HepG2 (cell line): Measurements from ENCODE around the gene DHX29. TPM values are rescaled to one million over a fixed set of nuclear protein-coding genes. Genes with fewer than 3 reads are reported as not detected.

ENCODE experiments used
- ATAC-seq: fragments of 200-7000 bp; cut with Tn5 transposase; 3 replicates; pipeline ENCODE4 v1.9.1; 2020; ENCODE audit warnings: mild to moderate bottlenecking, moderate library complexity
- BruUV-seq: library from RNA; stranded (reverse); fragments of 400-500 nt; replicated peaks from 2 replicates; lab custom pipeline; 2021; lab: Mats Ljungman, UMichigan
- CTCF ChIA-PET: fragments of 300-600 bp; formaldehyde crosslinking; extraction: SDS; loops from one replicate; lab custom pipeline; 2021; ENCODE audit warnings: low total read pairs, inconsistent platforms, low intra/inter-chr PET ratio; lab: Yijun Ruan, JAX
- POLR2A ChIA-PET: fragments of 350-600 bp; sonication (Branson Sonifier 250); formaldehyde crosslinking; loops from one replicate; lab custom pipeline; 2020; ENCODE audit warnings: antibody characterized with exemption, inconsistent platforms; lab: Yijun Ruan, JAX
- DNase-seq: peaks from one replicate; pipeline ENCODE4 v3.0.0-alpha.2; 2015; ENCODE audit warnings: low spot score
- FAIRE-seq: peaks from 3 replicates; lab custom pipeline; 2011; peaks lifted over from hg19 to GRCh38; lab: Jason Lieb, UNC
- H2AFZ ChIP-seq: one replicate; pipeline ENCODE4 v1.6.1; 2011; ENCODE audit warnings: low read length, inconsistent platforms
- H3K27ac ChIP-seq: fragments of 300-600 bp; 3 replicates; pipeline ENCODE4 v1.8.0; 2011; ENCODE audit warnings: mixed run types, mild to moderate bottlenecking, mixed read lengths, low read length, inconsistent platforms; ENCODE audit not compliant: insufficient read depth; ENCODE audit errors: extremely low read length
- H3K27me3 ChIP-seq, 2 experiments: fragments of 200-600 bp in 1 of 2; 2 replicates in 1 of 2; 3 replicates in 1 of 2; pipeline versions ENCODE4 v1.6.0 to v1.8.0; 2011; ENCODE audit warnings: low read length in 2 of 2, mild to moderate bottlenecking in 2 of 2, moderate library complexity in 2 of 2, inconsistent platforms in 1 of 2; ENCODE audit not compliant: insufficient read depth in 2 of 2, control insufficient read depth in 1 of 2
- H3K36me3 ChIP-seq, 2 experiments: fragments of 200-600 bp in 1 of 2; replicated peaks in 1 of 2; 2 replicates in 1 of 2; 3 replicates in 1 of 2; pipeline versions ENCODE4 v1.5.1 to v1.8.0; 2011; ENCODE audit warnings: low read length in 2 of 2, inconsistent platforms in 1 of 2; ENCODE audit not compliant: insufficient read depth in 2 of 2, control insufficient read depth in 1 of 2
- H3K4me1 ChIP-seq: 2 replicates; pipeline ENCODE4 v1.5.1; 2012; ENCODE audit warnings: low read length, inconsistent platforms; ENCODE audit not compliant: insufficient read depth
- H3K4me2 ChIP-seq: 2 replicates; pipeline ENCODE4 v1.6.0; 2011; ENCODE audit warnings: low read depth, low read length, inconsistent platforms
- H3K4me3 ChIP-seq, 3 experiments: fragments of 200-600 bp in 1 of 3; sonication (generic), shearing (Covaris generic) in 1 of 3; replicated peaks in 1 of 3; 2 replicates each; pipeline ENCODE4 v1.5.1; 2011 to 2016; ENCODE audit warnings: low read length in 3 of 3, inconsistent platforms in 2 of 3, low read depth in 2 of 3, mild to moderate bottlenecking in 2 of 3, control low read depth in 1 of 3, mixed read lengths in 1 of 3; ENCODE audit not compliant: insufficient read depth in 1 of 3
- H3K79me2 ChIP-seq: one replicate; pipeline ENCODE4 v1.6.1; 2011; ENCODE audit warnings: low read length, inconsistent platforms; ENCODE audit not compliant: insufficient read depth
- H3K9ac ChIP-seq: 2 replicates; pipeline ENCODE4 v1.6.0; 2011; ENCODE audit warnings: mild to moderate bottlenecking, low read depth, low read length, inconsistent platforms; ENCODE audit not compliant: insufficient read depth
- H3K9me3 ChIP-seq: 2 replicates; pipeline ENCODE4 v1.5.1; 2012; ENCODE audit warnings: mild to moderate bottlenecking, low read length
- H4K20me1 ChIP-seq: 2 replicates; pipeline ENCODE4 v1.6.0; 2011; ENCODE audit warnings: inconsistent platforms, mild to moderate bottlenecking, low read length, moderate library complexity; ENCODE audit not compliant: insufficient read depth
- GABPB1 ChIP-seq: IDR thresholded peaks from 2 replicates; pipeline ENCODE4 v1.6.1; 2016; ENCODE audit warnings: mild to moderate bottlenecking, missing genetic modification reagents, moderate library complexity, missing compliant biosample characterization
- KAT7 ChIP-seq: IDR thresholded peaks from 2 replicates; pipeline ENCODE4 v1.6.1; 2018; ENCODE audit warnings: borderline replicate concordance, missing compliant biosample characterization
- MED13 ChIP-seq: sonication (generic); formaldehyde crosslinking; IDR thresholded peaks from 2 replicates; pipeline ENCODE4 v1.5.0; 2020; ENCODE audit warnings: missing genetic modification reagents
- NFKBIZ ChIP-seq: IDR thresholded peaks from 2 replicates; pipeline ENCODE4 v1.6.1; 2018; ENCODE audit warnings: missing genetic modification reagents, missing compliant biosample characterization
- NONO ChIP-seq, 2 experiments: fragments of 450-650 bp in 1 of 2; sonication (generic) in 1 of 2; formaldehyde crosslinking in 1 of 2; IDR thresholded peaks in 1 of 2; conservative IDR thresholded peaks in 1 of 2; 2 replicates each; pipeline versions ENCODE4 v1.6.1 to v1.8.0; 2017 to 2022; ENCODE audit warnings: mild to moderate bottlenecking in 1 of 2, missing genetic modification reagents in 1 of 2, moderate library complexity in 1 of 2
- REST ChIP-seq, 2 experiments: IDR thresholded peaks; 2 replicates each; pipeline ENCODE4 v1.6.1; 2011 to 2012; ENCODE audit warnings: low read length in 2 of 2, borderline replicate concordance in 1 of 2, low read depth in 1 of 2, mild to moderate bottlenecking in 1 of 2, moderate library complexity in 1 of 2
- TOE1 ChIP-seq: sonication (generic); formaldehyde crosslinking; IDR thresholded peaks from 2 replicates; pipeline ENCODE4 v1.4.0; 2020; ENCODE audit warnings: mild to moderate bottlenecking, missing genetic modification reagents
- ZFP36L1 ChIP-seq: sonication (generic); formaldehyde crosslinking; IDR thresholded peaks from 2 replicates; pipeline ENCODE4 v1.8.0; 2022; ENCODE audit warnings: mild to moderate bottlenecking, missing genetic modification reagents, moderate library complexity
- ZNF331 ChIP-seq: sonication (generic); formaldehyde crosslinking; IDR thresholded peaks from 2 replicates; pipeline ENCODE4 v1.4.0; 2020; ENCODE audit warnings: missing genetic modification reagents
- ZNF691 ChIP-seq: sonication (generic); formaldehyde crosslinking; IDR thresholded peaks from 2 replicates; pipeline ENCODE4 v1.4.0; 2020; ENCODE audit warnings: missing genetic modification reagents, low read depth, mild to moderate bottlenecking, borderline replicate concordance
- ZNF850 ChIP-seq: sonication (generic); formaldehyde crosslinking; conservative IDR thresholded peaks from 2 replicates; pipeline ENCODE4 v1.9.0; 2021; ENCODE audit warnings: mild to moderate bottlenecking, missing genetic modification reagents
- WGBS: methylation state at CpG from one replicate; pipeline ENCODE4 v1.1.6; 2017; ENCODE audit warnings: low lambda C conversion rate; 5-methylcytosine and 5-hydroxymethylcytosine counted together
- in situ Hi-C: cut with HindIII; loops from 2 replicates; pipeline ENCODE4 v1.10.0; 2017; ENCODE audit warnings: low pct_unique_long_range_greater_than_20kb; ENCODE audit not compliant: extremely low pct_ligation_motif_present
- intact Hi-C: fragments of 100-400 bp; cut with micrococcal nuclease; formaldehyde crosslinking; loops from one replicate; pipeline ENCODE4 v1.10.0; 2022; ENCODE audit not compliant: unreplicated experiment
- polyA plus RNA-seq, 8 experiments: library from polyadenylated mRNA; depleted of rRNA in 3 of 8; stranded (reverse) in 7 of 8; unstranded in 1 of 8; fragments of >200 nt; fragmentation: Illumina TruSeq in 4 of 8; extraction: Trizol in 4 of 8; gene quantifications; 2 replicates each; pipeline versions ENCODE4 v1.2.1 to v1.2.3, GENCODE V29; 2011 to 2016; ENCODE audit warnings: low read depth in 4 of 8, missing spikeins in 1 of 8, mixed read lengths in 1 of 8; ENCODE audit not compliant: insufficient read depth in 1 of 8
- total RNA-seq, 5 experiments: library from RNA; depleted of rRNA; stranded (reverse); fragments of >200 nt; fragmentation: Illumina TruSeq; extraction: Trizol; gene quantifications; 2 replicates each; pipeline ENCODE4 v1.2.3, GENCODE V29; 2016; ENCODE audit warnings: low read depth in 1 of 5
- TF ChIP-seq, protein P1 (sequence below): IDR thresholded peaks from 2 replicates; pipeline ENCODE4 v1.6.1; 2016; ENCODE audit warnings: missing biosample characterization, missing genetic modification reagents, low read depth

The DHX29 gene
- total and polyA plus RNA-seq, 2 of the 13 experiments (the other 11 are each of a cell fraction or from before 2014, with no cell fraction given): 1.9 to 22.0 TPM

DNA sequence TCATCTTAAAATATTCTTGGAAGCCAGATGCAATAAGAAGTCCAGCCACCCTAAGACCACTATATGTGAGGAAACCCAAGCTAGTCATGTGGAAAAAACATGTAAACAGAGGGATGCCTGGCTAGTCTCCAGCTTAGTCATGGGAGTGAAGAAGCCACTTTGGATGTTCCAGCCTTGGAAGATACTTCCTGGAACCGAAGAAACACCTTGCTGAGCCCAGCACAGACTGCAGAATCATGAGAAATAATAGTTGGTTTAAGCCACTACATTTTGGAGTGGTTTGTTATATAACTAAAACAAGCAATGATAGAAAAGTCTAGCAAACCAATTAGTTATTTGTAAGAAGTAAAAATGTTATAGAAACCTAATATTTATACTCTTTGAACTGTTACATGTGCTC lies 12.6 kb downstream of the DHX29 start:
- CTCF ChIA-PET: no interaction called here

DNA sequence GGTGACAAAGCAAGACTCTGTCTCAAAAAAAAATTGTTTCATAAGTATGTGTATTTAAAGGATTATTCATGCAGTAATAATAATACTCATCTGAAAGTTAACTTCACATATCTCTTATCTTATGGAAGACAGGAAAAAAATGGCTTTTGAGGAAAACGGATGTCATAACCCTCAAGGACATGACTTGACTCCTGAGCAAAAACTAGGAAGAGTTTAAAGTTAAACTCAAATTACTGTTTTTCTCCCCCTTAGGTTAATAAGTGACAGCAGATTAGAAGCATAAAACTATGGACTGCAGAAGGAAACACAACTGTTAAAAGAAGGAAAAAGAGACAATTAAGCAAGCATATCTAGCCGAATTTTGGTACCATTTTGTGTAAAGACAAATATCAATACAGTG lies 16.5 kb downstream of the DHX29 start:
- intact Hi-C loops: no loop called here
- Histone ChIP-seq H3K4me1 (no peaks in the 10 kb centered on the region), H2AFZ (no peak overlapping the region), H3K4me2 (no peak overlapping the region), H3K4me3 (no peak overlapping the region), H3K27me3 (no peaks in the 10 kb centered on the region; a peak in 1 of 5 replicates), H3K9ac (no peak overlapping the region), H4K20me1 (no peaks in the 10 kb centered on the region), H3K9me3 (peaks cover 4% of the 10 kb centered on the region; the same call in 1 of the 2 replicates), H3K27ac (no peak overlapping the region), H3K36me3 (peaks cover 5 to 57% of the 10 kb centered on the region in 2 experiments), H3K79me2 (no peaks in the 10 kb centered on the region)
- FAIRE-seq: no peak
- POLR2A ChIA-PET: no interaction called here
- CTCF ChIA-PET: no interaction called here
- no peak for TF ChIP-seq GABPB1 (CRISPR knock-in tag)
- no peak for TF ChIP-seq TOE1 (CRISPR knock-in tag)
- no peak for TF ChIP-seq REST (IDR thresholded peaks at IDR 0.05; ENCODE audit: borderline replicate concordance in 1 of 2, low read depth in 1 of 2, low read length in 2 of 2)
- no peak for TF ChIP-seq NFKBIZ (CRISPR knock-in tag)
- no peak for TF ChIP-seq ZNF850
- no peak for TF ChIP-seq ZFP36L1 (CRISPR knock-in tag)
- TF ChIP-seq MED13 (CRISPR knock-in tag): no peak
- no TSS peak for BruUV-seq
- in situ Hi-C loops: no loop called here
- WGBS: 92% methylated on average over 2 of the region's 2 CpGs
- no peak for ATAC-seq
- no peak for DNase-seq

More for the DNA sequence above, 12.6 kb downstream of the DHX29 start:
- Histone ChIP-seq H3K9me3 (peaks cover 4% of the 10 kb centered on the region; the same call in 1 of the 2 replicates), H3K9ac (no peak overlapping the region), H2AFZ (no peak overlapping the region), H3K27ac (no peak overlapping the region), H3K4me2 (no peak overlapping the region), H3K4me1 (no peaks in the 10 kb centered on the region), H4K20me1 (no peaks in the 10 kb centered on the region), H3K36me3 (peaks cover 2 to 63% of the 10 kb centered on the region in 2 experiments; a peak in 4 of 5 replicates), H3K27me3 (no peaks in the 10 kb centered on the region; a peak in 1 of 5 replicates), H3K79me2 (peaks cover 5% of the 10 kb centered on the region), H3K4me3 (no peak overlapping the region)
- in situ Hi-C loops (no loop called here), intact Hi-C loops (no loop called here)
- no peak for TF ChIP-seq ZNF691 (CRISPR knock-in tag)
- TF ChIP-seq KAT7 (CRISPR knock-in tag): no peak
- TF ChIP-seq NONO (IDR thresholded peaks at IDR 0.05): no peak
- no peak for TF ChIP-seq NONO (CRISPR knock-in tag; conservative IDR thresholded peaks at IDR 0.05)
- TF ChIP-seq ZNF331 (CRISPR knock-in tag): peak; percentile 99
- TF ChIP-seq, protein P1, sequence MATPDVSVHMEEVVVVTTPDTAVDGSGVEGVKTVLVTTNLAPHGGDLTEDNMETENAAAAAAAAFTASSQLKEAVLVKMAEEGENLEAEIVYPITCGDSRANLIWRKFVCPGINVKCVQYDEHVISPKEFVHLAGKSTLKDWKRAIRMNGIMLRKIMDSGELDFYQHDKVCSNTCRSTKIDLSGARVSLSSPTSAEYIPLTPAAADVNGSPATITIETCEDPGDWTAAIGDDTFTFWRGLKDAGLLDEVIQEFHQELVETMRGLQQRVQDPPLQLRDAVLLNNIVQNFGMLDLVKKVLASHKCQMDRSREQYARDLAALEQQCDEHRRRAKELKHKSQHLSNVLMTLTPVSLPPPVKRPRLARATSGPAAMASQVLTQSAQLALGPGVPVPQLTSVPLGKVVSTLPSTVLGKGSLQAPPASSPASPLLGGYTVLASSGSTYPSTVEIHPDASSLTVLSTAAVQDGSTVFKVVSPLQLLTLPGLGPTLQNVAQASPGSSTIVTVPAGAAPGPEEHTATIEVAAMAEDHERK (CRISPR knock-in tag): no peak
- no TSS peak for BruUV-seq
- no peak for DNase-seq
- 96% methylated on average over 1 of the region's 1 CpG for WGBS
- ATAC-seq: no peak
- POLR2A ChIA-PET: no interaction called here
- FAIRE-seq: no peak
